ENCODE measurements around the gene FAM193A.
"Not testable (repeated sequence)": the region's sequence is repeated elsewhere in the genome, so short reads cannot be mapped to it uniquely, and the experiment has no call there.

Gene FAM193A

DNA sequence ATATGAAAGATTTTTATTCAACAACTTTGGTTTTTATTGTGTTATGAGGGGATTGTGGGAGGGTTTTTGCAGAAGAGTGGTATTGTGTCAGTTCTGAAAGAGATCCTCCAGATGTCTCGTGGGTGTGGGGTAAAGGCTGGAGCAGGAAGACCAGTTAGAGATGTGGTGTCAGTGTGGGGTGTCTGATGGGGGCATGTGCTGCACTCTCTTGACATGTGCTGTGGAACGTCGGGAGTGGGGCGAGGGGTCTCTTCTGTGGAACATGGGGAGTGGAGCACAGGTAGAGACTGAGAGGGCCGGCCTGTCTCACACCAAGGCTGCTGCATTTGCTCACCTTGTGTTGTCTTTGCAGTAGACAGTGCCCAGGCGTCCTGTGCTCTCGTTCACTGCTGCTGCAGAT is 37.6 kb downstream of the FAM193A start:
- no peak for DNase-seq (ENCODE audit: low read depth, low spot score)

DNA sequence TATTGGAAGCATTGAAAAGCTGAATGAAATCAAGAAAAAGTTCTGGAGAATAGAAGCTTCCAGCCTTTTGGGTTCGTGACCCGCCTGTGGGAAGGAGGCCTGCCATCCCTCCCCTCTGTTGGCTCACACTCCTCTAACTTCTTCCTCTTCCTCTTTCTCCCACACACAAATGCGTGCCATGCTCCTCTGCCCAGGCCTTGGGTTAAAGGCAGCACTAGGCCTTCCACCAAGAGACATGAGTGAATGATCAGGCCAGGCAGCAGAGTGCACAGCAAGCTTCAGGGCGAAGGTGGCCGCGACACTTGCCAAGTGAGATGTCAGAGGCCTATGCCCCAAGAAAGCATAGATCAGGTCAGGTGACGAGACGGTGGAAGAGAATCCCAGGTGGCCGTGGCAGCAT is 38.4 kb downstream of the FAM193A start:
- DNase-seq (ENCODE audit: low read depth, low spot score) = no peak

GRCh38 chr4:2576290-2576689 is 39.8 kb downstream of the FAM193A start:
- no peak for DNase-seq (ENCODE audit: low read depth, low spot score)

DNA sequence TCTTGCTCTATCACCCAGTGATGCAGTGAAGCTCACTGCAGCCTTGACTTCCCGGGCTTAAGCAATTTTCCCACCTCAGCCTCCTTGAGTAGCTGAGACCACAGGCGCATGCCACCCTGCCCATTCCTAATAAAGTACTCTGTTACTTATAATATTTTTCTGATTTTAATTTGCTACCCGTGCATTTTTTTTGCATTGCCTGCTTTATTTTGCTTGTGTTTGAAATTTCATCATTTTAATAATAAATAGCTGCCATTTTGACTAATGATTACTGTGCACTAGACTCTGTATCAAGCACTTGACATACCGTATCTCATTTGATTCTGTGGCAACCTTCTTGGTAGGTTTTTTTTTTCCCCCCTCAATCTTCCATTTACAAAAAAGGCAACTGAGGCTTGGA is 41.7 kb downstream of the FAM193A start:
- DNase-seq (ENCODE audit: low read depth, low spot score) = no peak

DNA sequence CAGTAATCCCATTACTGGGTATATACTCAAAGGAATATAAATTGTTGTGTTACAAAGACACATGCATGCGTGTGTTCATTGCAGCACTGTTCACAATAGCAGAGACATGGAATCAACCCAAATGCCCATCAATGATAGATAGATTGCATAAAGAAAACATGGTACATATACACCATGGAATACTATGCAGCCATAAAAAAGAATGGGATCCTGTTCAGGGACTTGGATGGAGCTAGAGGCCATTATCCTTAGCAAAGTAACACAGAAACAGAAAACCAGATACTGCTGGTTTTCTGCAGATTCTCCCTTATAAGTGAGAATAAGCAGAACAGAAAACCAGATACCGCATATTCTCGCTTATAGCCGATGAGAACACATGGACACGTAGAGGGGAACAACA is 43.5 kb downstream of the FAM193A start:
- no peak for DNase-seq (ENCODE audit: low read depth, low spot score)

- no peak for DNase-seq (ENCODE audit: low read depth, low spot score)
These were observed 46.6 kb downstream of the FAM193A start for GRCh38 chr4:2583092-2583491.

GRCh38 chr4:2583517-2583916 is 47.1 kb downstream of the FAM193A start:
- no peak for DNase-seq (ENCODE audit: low read depth, low spot score)

GRCh38 chr4:2586502-2586901 is 50.1 kb downstream of the FAM193A start:
- DNase-seq (ENCODE audit: low read depth, low spot score) = no peak

DNA sequence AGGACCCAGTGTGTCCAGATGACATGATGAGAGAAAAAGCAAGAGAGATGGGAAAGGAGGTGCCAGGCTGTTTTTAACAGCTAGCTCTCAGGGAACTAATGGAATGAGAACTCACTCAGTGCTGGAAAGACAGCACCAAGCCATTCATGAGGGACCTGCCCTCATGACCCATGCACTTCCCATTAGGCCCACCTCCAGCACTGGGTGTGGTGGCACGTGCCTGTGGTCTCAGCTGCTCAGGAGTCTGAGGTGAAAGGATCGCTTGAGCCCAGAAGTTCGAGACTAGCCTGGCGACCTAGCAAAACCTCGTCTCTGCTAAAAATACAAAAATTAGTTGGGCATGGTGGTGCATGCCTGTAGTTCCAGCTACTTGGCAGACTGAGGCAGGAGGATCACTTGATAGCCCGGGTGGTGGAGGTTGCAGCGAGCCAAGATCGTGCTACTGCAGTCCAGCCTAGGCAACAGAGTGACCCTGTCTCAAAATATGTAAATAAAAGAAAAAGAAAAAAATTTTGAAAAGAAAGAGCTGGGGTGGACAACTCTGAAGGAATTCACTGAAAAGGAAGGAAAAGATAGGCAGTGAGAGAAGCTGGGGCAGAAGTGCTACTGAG is 50.9 kb downstream of the FAM193A start:
- DNase-seq (ENCODE audit: low read depth, low spot score) = no peak

- no peak for DNase-seq (ENCODE audit: low read depth, low spot score)
These were observed 51.8 kb downstream of the FAM193A start for GRCh38 chr4:2588259-2588658.

DNA sequence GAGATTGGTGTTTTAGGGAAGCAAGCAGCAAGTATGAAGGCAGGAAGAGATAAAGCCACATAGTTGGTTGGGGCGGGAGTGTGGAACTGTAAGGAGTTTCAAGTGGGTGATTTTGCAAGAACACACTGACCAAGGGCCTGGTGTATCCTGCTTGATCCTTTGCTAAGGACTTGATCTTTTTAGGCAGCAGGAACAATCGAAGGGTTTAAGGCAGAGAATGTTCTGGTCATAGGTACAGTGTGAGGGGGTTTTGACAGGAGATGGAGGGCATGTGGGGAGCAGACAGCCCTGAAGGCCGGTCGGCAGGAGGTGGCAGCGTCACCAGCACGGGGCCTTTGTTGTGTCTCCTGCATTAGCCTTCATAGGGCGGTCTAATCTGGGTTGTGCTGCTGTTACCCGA is 54.7 kb downstream of the FAM193A start:
- DNase-seq (ENCODE audit: low read depth, low spot score) = no peak

- not testable (repeated sequence) for DNase-seq (ENCODE audit: low read depth, low spot score)
These were observed 55.6 kb downstream of the FAM193A start for GRCh38 chr4:2592014-2592413.

DNA sequence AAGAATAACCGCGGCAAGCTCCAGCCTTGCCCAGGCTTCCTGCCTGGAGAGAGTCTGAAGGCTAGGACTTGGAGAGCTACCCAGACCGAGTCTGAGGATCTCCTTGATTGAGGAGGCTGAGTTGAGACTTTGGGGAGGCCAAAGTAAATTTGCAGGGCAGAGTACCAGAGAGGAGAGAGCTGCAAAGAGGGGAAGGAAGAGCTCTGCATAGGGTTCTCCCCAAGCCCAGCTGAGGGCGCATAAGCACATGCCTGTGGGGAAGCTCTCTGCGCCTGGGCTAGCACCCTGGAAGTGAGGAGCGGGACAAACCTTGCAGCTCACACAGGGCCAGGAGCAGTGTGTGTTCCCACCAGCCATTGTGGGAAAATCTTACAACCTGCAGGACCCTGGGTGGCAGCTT is 56.1 kb downstream of the FAM193A start:
- DNase-seq (ENCODE audit: low read depth, low spot score) = no peak

DNA sequence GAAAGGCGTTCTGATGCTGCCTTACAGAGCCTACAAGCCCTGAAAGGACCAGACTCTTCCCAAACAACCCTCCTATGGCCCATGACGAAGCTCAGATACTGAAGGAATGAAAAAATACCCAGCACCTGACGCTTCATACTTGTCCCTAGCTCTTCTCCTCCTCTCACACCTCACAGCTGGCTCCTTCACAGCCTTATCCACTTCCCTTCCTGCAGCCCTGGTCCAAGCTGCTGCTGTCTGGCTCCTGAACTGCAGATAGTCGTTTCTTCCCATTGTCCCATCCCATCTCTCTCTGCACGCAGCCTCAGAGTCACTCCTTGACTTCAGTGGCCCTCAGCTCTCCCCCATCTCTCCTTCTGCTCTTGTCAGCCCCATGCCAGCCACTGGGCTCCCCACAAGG is 56.6 kb downstream of the FAM193A start:
- DNase-seq (ENCODE audit: low read depth, low spot score) = no peak

GRCh38 chr4:2595436-2595835 is 59.0 kb downstream of the FAM193A start:
- DNase-seq (ENCODE audit: low read depth, low spot score) = no peak

GRCh38 chr4:2595952-2596552 is 59.6 kb downstream of the FAM193A start:
- DNase-seq (ENCODE audit: low read depth, low spot score) = no peak

DNA sequence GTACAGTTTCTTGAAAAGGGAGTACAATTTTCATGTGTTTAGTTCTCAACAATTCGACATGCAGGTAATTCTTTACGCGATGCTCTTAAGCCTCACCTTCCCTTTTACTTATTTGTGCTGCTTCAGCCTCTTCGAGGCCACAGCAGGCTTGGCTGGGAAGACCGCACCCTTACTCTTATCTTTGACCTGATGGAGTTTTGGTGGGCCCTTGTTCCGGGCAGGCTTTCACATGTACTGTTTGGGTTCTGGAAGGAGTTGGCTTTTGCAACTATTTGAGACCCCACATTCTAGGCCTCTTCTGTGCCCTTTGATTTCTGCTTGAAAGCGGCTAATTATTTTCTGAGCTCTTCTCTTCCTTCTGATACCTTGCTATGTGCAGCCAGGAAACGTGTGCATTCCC is 60.2 kb downstream of the FAM193A start:
- no peak for DNase-seq (ENCODE audit: low read depth, low spot score)

GRCh38 chr4:2598511-2599303 is 62.3 kb downstream of the FAM193A start:
- DNase-seq (ENCODE audit: low read depth, low spot score) = no peak

- no peak for DNase-seq (ENCODE audit: low read depth, low spot score)
These were observed 62.8 kb downstream of the FAM193A start for GRCh38 chr4:2599304-2599654.

- no peak for DNase-seq (ENCODE audit: low read depth, low spot score)
These were observed 64.4 kb downstream of the FAM193A start for GRCh38 chr4:2600878-2601277.

DNA sequence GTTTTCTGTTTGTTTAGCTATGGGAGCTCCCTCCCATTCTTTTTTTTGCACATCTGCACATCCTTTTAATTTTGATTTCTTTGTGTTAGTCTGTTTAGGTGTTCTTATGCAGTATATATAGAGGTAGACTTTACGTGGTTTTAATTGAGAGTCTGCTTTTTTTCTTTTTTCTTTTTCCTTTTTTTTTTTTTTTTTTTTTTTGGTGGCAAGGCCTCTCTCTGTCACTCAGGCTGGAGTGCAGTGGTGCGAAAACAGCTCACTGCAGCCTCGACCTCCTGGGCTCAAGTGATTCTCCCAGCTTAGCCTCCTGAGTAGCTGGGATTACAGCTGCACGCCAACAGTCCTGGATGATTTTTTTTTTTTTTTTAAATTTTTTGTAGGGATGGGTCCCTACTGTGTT is 68.2 kb downstream of the FAM193A start:
- DNase-seq (ENCODE audit: low read depth, low spot score) = no peak

DNA sequence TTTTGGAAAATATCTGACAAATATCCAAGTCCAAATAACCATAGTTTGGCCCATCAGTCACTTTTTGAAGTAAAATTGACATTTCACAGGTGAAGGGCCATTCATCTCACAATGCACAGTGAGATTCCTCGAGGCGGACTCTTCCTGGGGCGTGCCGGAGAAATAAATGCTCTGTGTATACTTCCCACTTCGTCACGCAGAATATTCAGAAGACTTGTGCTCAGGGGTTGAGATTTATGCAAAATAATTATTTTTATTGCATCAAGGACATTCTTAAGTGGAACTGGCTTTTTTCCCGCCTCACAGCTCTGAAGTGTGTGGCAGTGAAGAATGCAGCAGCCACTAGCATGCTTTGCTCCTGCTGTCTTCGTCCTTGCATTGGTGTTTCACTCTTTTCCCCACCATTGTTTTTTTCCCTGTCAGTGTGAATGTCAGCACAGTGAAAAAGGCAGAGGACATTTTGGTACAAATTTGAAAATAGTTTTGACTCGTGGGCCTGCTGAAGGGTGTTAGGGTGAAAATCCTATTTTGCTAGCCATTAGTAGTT is 70.6 kb downstream of the FAM193A start:
- DNase-seq (ENCODE audit: low read depth, low spot score) = no peak

DNA sequence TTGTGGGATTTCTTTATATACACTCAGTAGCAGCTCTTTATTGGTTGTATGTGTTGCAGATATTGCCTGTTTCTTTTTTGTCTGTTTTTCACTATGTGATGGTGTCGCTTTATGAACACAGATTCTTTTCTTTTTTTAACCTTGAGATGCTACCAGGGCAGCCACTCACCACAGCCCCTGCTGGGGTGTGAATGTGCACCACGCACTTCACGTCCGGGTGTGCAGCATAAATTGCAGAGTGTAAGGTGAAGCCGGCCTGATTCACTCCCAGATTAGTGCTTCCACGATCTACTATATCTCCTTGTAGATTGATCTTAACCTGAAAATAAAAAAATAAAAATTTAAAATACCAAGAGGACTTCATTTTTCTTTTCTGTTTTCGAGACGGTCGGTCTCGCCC is 71.4 kb downstream of the FAM193A start:
- DNase-seq (ENCODE audit: low read depth, low spot score) = no peak
